Fibroblast of pulmonary artery (primary cell): ENCODE results near the gene CEP162.

Experiments used
- DNase-seq: peaks from one replicate; pipeline ENCODE4 v3.0.0-alpha.2; 2010; ENCODE audit warnings: low read depth
- H3K4me3 ChIP-seq: replicated peaks from 2 replicates; pipeline ENCODE4 v1.5.1; 2011; ENCODE audit warnings: low read depth, mild to moderate bottlenecking, control low read depth, low read length, moderate library complexity
- CTCF ChIP-seq: IDR thresholded peaks from 2 replicates; pipeline ENCODE4 v1.5.1; 2011; ENCODE audit warnings: mild to moderate bottlenecking, control low read depth, low read length, inconsistent platforms; ENCODE audit errors: missing control alignments

CEP162 gene

GRCh38 chr6:84268781-84269180 lies 41.3 kb upstream of the CEP162 start:
- no peak for TF ChIP-seq CTCF
- no peak overlapping the region for H3K4me3 ChIP-seq
- no peak for DNase-seq

GRCh38 chr6:84263557-84263956 lies 36.1 kb upstream of the CEP162 start:
- H3K4me3 ChIP-seq, result no peak overlapping the region
- TF ChIP-seq CTCF, result no peak
- no peak for DNase-seq

- no peak for DNase-seq
- no peak overlapping the region for H3K4me3 ChIP-seq
- TF ChIP-seq CTCF, result no peak
Observed at GRCh38 chr6:84260926-84261325, 33.5 kb upstream of the CEP162 start.

- TF ChIP-seq CTCF, result no peak
- no peak for DNase-seq
- H3K4me3 ChIP-seq, result no peak overlapping the region
Observed at GRCh38 chr6:84260196-84260595, 32.8 kb upstream of the CEP162 start.

- TF ChIP-seq CTCF, result no peak
- no peak for DNase-seq
- no peak overlapping the region for H3K4me3 ChIP-seq
Observed at GRCh38 chr6:84258866-84259265, 31.4 kb upstream of the CEP162 start.

- TF ChIP-seq CTCF, result no peak
- no peak for DNase-seq
- H3K4me3 ChIP-seq, result peak overlapping the region; percentile 10
Observed at GRCh38 chr6:84258268-84258667, 30.8 kb upstream of the CEP162 start.

- TF ChIP-seq CTCF, result no peak
- no peak overlapping the region for H3K4me3 ChIP-seq
- no peak for DNase-seq
Observed at GRCh38 chr6:84255641-84256040, 28.2 kb upstream of the CEP162 start.
